ENCODE measurements around the gene HERPUD2. TPM values are rescaled to one million over a fixed set of nuclear protein-coding genes. Genes with fewer than 3 reads are reported as not detected.

The HERPUD2 gene
- total RNA-seq, 1 donor from 2014 or later: 24.6 TPM

- DNase-seq (ENCODE audit: low read depth): no peak
- TF ChIP-seq, protein P1, sequence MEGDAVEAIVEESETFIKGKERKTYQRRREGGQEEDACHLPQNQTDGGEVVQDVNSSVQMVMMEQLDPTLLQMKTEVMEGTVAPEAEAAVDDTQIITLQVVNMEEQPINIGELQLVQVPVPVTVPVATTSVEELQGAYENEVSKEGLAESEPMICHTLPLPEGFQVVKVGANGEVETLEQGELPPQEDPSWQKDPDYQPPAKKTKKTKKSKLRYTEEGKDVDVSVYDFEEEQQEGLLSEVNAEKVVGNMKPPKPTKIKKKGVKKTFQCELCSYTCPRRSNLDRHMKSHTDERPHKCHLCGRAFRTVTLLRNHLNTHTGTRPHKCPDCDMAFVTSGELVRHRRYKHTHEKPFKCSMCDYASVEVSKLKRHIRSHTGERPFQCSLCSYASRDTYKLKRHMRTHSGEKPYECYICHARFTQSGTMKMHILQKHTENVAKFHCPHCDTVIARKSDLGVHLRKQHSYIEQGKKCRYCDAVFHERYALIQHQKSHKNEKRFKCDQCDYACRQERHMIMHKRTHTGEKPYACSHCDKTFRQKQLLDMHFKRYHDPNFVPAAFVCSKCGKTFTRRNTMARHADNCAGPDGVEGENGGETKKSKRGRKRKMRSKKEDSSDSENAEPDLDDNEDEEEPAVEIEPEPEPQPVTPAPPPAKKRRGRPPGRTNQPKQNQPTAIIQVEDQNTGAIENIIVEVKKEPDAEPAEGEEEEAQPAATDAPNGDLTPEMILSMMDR (conservative IDR thresholded peaks at IDR 0.05; ENCODE audit: low read depth, low read length): no peak
- no peak overlapping the region for H3K4me3 ChIP-seq (ENCODE audit: low read depth, low read length)
These were observed 21.3 kb upstream of the HERPUD2 start for GRCh38 chr7:35716038-35716803.

GRCh38 chr7:35714862-35715261 lies 19.9 kb upstream of the HERPUD2 start:
- TF ChIP-seq, protein P1 (conservative IDR thresholded peaks at IDR 0.05; ENCODE audit: low read depth, low read length): no peak
- no peak overlapping the region for H3K4me3 ChIP-seq (ENCODE audit: low read depth, low read length)
- DNase-seq (ENCODE audit: low read depth): no peak

- no peak overlapping the region for H3K4me3 ChIP-seq (ENCODE audit: low read depth, low read length)
- DNase-seq (ENCODE audit: low read depth): no peak
- TF ChIP-seq, protein P1 (conservative IDR thresholded peaks at IDR 0.05; ENCODE audit: low read depth, low read length): no peak
These were observed 19.5 kb upstream of the HERPUD2 start for GRCh38 chr7:35714407-35714806.

DNA sequence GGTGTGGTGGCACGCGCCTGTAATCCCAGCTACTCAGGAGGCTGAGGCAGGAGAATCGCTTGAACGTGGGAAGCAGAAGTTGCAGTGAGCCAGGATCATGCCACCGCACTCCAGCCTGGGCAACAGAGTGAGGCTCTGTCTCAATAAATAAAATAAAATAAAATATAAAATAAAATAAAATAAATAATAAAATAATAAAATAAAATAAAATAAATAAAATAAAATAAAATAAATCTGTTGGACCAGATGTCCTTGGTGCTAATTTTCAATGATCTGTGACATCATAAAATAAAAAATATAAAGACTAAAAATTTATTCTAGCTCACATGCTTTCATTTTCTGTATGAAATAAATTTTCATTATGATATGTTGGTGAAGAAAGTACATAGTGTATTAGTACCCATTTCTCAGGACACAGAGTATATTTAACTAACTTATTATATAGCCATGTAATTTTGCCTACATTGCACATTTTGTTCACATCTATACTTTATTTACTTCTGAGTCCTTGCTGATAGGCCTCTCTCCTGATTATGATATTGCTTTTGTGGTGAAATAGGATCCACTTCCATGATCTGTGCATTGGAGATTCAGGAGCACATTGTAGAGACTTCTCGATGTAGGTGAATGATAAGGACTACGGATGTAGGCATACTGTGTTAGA lies 17.8 kb upstream of the HERPUD2 start:
- no peak for DNase-seq (ENCODE audit: low read depth)
- TF ChIP-seq, protein P1 (conservative IDR thresholded peaks at IDR 0.05; ENCODE audit: low read depth, low read length): no peak
- no peak overlapping the region for H3K4me3 ChIP-seq (ENCODE audit: low read depth, low read length)

- H3K4me3 ChIP-seq (ENCODE audit: low read depth, low read length): no peak overlapping the region
- TF ChIP-seq, protein P1 (conservative IDR thresholded peaks at IDR 0.05; ENCODE audit: low read depth, low read length): no peak
- no peak for DNase-seq (ENCODE audit: low read depth)
These were observed 12.5 kb upstream of the HERPUD2 start for GRCh38 chr7:35707422-35707821.

DNA sequence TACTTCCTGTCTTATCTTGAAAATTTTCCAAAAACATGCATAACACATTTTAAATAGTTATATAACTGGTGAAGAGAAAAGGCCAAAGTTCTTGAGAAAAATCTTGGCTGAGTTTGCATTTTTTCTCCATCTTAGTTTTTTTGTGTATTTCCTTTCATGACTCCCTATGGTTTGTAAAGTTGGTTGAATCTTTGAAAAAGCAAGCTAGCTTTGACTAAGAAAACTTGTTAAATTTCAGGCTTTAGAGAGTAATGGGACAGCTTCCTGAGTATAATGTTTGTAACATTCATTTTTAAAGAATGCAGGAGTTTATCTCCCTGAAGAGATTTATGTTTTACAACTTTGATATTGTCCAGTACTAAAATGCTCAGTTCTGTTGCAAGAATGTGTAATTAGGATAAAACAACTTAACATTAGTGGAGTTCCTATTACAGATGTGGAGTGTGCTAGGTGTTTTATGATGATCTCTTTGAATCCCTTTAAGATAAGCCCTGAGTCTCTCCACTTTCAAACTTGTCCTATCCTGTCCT lies 11.1 kb upstream of the HERPUD2 start:
- DNase-seq (ENCODE audit: low read depth): no peak
- no peak overlapping the region for H3K4me3 ChIP-seq (ENCODE audit: low read depth, low read length)
- TF ChIP-seq, protein P1 (conservative IDR thresholded peaks at IDR 0.05; ENCODE audit: low read depth, low read length): no peak
